Measurements from ENCODE around the gene NR1D1.
A peak's percentile ranks its signal among the peaks of the same experiment; 100 is the strongest.

NR1D1 gene

DNA sequence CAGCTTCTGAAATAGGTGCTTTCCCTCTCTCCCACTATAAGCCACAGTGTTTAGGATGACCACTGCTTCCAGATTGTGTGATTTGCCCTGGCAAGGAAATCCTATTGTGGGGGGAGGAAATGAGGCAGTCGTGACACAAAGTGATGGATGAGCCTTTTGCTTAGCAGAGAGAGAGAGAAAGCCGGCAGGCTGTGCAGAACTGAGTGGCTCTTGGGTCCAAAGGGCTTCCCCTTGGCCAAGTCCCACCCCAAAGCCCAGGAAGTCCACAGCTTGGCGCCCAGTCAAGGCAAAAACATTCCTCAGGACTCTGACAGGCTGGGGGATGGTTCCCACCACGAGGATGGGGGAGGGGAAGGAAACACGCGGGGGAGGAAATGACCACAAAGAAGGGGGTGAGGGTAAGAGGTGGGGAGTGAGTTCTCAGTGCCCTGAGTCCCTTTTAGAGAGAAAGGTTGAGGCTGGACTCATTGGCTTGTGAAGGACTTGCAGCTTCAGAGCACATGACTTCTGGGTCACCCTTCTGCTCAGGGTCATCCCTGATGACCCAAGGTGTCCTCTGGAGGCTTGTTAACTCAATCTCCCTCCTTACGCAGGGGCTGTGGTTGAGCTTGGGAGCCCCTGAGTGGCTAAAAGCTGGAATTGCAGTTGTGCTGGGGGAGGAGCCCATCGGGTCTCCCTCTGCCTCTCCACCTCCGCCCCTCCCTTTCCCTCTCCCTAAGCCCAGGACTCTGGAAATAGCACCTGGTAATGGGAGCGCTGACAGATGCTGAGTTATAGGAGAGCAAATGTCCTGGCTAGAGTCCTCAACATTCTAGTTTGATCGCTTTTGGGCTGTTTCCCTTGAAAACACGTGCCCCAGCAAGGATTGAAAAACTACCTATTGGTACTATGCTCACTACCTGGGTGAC is 11.1 kb upstream of the NR1D1 start:
- DNase-seq = peak; percentile 96

DNA sequence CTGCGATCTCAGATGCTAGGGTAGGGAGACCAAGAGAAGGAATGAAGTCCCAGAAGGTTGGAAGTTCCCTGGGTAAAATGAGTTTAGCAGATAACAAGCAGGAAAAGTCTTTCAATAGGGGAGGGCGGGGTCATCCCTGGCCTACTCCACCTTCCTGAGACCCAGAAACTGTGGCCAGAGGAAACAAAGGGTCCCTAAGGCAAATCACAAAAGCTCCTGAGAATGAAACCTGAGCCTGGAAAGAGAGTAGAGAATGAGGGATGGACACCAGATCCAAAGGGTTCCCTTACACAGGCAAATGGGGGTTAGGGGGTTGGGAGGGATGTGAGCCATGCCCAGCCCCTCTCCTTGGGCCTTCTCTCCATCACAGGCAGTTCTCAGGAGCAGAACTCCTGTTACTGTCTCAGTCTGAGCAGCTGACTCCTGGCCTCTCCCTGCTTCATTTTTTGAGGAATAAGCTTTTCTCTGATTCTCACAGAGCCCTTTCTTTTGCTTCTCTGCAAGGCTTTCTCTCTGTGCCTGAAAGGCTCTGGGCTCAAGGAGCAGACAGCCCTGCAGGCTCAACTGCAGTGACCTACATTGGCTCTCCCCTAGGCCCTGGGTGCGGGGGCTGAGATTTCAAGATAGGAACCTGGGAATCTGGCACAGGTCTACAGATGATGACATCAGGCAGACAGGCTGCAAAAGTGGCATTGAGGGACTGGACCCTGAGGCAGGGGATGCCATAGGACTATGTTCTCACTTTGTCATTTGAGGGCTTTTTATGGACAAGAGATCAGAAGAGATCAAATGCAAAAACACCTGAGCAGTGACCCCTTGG is 9.8 kb upstream of the NR1D1 start:
- no peak for DNase-seq

DNA sequence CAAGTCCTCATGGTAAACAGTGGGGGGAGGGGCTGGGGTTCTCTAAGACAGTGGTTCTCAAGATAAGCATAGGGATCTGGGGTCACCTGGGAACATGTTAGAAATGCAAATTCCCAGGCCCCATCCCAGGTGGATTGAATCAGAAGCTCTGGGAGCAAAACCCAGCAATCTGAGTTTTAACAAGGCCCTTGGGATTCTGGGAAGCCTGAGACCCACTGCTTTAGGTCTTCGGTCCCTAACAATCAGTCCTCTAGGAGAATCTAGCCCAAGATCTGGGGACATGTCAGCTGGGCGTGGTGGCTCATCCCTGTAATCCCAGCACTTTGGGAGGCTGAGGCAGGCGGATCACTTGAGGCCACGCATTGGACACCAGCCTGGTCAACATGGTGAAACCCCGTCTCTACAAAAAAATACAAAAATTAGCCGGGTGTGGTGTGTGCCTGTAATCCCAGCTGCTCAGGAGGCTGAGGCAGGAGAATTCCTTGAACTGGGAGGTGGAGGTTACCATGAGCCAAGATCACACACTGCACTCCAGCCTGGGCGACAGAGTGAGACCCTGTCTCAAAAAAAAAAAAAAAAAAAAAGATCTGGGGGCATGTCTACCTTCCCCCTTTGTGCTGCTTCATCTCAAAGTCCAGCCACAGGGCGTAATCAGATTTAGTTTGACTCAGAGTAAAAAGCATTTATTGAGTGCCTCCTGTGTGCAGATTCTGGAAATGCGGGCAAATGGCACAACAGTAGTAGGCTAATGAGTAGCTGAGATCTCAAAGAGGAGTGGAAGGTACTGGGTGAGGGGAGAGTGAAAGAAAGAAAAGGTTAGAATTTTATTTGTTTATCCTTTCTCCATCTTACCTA is 8.8 kb upstream of the NR1D1 start:
- no peak for DNase-seq

DNA sequence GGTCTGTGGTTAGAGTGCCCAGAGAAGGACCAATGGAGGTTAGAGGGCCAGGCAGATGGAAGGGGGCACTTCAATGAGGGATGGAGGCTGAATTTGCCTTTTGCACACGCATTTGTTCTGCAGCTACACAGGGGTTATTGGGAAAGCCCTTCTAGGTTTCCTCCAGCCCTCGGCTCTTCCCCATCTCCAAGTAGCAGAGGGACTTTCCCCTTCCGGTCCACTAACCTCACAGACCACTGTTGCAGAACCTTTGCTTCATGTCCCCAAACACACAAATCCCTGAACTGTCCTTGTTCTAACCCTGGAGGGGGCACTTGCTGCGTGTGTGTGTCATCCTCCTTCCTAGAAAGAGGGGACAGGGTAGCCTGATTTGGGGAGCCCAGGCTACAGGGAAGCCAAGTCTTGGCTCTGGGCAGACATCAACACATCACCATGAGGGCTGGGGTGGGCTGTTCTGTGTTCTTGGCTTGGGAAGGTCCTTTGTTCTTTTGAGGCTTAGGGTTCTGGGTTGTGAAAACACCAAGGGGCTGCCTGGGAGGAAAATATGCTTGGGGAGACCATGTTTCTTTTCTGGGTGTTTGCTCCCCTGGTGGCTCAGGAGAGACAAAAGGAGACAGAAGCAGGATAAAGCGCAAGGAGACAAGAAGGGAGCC is 7.3 kb upstream of the NR1D1 start:
- DNase-seq = no peak

DNA sequence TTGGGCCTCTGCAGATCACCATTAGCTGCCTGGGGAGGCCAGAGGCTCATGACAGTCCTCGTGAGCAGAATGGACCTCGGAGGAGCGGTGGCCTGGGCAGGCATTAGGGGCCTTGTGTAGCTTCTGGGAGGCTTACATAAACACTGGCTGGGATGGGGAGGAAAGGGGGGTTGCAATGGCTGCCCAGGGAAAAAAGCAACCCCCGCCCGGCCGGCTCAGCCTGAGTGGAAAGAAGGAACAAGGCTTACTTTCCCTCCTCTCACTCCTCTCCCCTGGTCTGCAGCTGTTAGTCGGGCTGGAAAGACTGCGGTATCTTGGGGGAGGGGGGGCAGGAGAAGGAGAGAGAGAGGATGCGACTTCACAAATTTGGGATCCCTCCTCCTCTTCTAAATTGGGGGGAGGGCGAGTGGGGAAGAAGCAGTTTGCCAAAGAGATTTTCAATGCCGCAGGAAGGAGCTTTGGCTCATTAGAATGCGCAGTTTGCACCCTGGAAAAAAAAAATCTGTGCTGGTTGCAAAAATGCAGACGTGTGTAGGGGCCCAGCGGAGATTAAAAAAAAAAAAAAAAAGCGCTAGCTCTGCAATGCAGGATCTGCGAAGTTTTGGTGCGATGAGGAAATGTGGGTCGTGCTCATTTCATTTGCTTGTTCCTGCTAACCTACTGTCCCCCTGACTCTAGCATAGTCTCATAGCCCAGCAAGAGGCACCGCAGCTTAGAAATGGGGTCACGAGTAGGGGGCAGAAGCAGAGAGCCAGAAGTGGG is 6.6 kb upstream of the NR1D1 start:
- no peak for DNase-seq

DNA sequence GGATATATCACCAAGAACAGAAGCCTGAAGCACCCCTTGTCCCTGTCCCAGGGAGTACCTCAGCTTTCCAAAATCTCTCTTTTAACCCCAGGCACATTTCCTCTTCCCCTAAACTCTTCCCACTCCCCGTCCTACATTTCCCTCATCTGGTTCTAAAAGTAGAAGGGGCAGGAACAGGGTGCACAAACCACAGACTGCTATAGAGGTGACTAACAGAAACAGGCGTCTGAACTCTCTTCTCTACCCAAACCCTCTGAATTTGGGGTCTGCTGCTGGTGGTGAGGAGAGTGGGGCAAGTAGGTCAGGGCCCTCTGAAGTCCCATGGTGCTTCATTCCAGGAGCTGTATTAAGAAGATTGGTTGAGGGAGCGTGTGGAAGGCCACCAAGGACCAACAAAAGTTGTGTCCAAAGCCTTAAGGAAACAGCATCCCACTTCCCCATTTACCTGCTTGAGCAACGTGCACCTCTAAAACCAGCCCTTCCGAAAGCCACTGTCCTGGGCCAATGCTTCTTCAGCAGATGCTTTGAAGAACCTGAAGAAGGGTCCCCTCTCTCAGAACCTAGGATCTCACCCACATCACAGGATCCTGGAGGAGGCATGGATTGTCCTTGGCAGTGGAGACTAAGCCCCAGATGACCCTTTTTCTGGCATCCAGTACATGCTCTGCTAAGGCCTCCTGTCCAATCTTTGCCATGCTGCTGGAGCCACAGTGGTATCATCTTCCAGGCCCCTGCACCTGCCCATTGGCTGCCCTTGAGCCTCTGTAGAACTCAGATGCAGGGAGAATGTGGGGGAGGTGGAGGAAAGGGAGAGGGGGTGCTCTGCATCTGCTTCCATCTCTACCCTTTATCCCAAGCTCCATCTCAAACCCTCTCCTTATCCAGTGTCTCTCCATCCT is 5.7 kb upstream of the NR1D1 start:
- DNase-seq = no peak

DNA sequence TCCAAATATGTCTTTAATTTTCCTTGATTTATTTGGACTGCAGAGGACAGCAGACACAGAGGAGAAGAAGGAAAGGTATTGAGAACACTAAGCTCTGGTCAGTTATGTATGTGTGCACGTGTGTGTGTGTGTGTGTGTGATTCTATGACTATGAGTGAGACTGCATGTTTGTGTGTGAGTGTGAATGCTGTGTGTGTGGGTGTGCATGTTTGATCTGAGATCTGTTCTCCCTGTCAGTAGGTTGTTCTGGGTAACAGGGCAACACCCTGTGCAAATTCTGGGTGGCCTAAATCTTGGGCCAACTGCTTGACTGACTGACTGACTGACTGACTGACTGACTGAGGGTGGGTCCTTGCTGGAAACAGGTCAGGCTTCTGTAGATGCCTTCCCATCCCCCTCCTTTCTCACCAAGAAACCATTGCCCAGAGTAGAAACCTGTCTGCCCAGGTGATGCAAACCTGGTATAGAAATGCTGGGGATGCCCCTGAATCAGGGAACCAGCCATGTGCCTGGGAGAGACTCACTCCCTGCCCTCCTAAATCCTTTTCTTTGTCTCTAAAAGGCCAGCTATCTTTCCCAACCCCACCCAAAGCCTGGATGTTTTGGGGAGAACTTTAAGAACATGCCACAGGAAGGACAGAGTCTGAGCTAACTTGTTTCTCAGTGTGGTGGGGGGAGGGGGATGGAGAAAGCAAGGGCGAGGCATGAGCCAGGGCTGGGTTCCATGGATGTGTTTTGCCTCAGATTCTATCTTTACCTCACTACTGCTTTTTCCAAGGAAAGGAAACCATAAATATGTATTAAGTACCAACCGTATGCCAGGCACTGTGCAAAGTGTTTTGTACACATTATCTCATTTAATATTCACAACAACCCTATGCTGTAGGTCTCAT is 4.5 kb upstream of the NR1D1 start:
- DNase-seq = no peak

DNA sequence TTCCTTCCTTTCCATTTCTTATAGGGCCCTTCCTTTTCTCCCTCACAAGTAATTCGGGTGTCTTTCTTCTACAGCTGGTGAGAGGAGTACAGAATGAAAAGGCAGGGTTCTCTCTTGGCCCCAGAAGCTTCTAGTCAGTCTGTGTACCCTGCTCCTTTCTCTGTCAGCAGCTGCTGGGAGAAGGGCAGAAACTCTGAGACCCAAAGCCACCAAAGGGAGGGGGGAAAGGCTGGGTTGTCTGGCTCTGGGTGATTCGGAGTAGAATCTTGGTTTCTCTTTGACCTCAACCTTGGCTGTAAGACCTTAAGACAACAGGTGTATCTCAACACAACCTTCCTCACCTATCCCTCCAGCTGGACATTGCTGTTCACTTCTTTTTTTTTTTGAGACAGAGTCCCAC is 3.3 kb upstream of the NR1D1 start:
- no peak for DNase-seq

DNA sequence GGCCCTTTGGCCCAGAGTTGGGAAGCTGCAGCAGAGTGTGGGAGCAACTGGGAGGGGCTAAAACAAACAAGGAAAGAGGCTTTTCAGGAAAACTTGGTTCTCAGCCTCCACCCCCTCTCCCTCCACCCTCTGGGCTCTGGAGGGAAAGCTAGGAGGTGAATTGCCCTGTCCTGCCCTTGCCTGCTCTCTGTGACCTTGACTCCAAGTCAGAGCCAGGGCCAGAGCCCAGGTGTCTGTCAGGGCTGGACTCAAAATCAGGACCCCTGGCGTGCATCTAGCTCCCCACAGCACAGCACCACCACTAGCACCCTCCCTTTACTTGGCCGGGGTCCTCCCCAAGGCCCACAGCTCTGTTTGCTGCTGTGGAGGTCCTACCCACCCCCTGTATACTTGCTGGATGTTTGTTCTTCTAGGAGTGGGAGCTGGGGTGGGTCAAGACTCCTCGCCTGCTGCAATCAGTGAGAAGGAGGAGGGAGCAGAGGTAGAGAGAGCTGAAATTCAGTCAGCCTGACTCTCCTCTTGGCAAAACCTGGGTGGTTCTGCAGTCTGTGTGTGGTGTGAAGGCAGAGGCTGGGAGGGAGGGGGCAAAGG is 2.8 kb upstream of the NR1D1 start:
- no peak for DNase-seq

DNA sequence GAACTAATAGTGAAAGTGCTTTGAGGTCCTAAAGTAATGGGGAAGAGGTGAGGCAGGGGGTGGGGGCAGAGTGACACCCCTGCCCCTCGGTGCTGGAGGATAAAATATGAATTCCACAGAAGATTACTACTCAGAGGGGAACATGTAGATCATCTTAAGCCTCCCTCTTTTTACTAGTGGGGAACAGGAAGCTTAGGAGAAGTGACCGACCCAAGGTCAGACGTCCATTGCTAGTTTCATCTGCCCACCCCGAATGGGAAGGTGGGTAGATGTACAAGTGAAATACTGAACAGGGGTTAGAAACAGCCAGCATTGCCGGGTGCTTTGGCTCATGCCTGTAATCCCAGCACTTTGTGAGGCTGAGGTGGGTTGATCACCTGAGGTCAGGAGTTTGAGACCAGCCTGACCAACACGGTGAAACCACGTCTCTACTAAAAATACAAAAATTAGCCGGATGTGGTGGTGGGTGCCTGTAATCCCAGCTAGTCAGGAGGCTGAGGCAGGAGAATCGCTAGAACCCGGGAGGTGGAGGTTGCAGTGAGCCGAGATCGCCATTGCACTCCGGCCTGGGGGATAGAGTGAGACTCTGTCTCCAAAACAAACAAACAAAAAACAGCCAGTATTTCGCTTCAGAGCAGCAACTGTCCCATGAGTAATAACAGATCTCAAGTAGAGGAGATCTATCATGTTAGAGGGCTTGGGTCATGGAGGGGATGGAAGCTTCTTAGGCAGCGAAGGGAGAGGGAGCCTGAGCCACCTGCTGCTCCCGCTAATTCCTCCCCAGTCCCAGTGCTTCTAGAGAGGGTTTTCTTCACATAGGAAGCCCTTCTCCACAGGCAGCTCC is 1.2 kb upstream of the NR1D1 start:
- DNase-seq = no peak

DNA sequence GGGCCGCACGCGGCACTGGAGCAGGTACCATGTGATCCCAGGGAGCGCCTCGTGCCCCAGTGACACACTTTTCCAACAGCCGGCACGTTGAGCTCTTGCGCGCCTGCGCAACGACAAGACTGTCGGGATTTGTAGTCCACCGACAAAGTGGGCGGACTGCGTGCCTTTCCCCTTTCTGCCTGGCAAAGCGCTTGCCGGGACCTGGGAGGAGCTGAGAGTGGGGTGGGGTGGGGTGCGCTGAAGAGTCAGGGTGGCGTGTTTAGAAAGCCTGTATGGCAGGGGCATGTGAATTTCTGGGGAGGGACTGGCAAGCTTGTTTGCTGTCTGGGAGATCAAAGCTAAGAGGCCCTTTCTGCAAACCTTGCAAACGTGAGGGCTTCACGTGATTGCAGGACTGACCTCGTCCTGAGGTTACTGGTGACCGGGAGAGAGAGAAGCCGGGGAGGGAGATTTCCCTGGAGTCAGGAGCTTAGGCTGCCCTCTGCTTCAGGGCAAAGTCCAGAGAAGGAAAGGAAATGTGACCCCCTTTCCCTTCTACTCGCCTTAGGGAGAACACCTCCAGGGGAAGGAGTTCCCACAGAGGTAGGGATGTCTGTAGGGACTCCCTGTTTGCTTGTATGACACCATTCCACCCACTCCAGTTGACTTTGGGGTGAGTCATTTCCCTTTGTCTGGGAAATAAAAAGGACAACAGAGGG is 429 bp upstream of the NR1D1 start:
- DNase-seq = peak; percentile 96 to 99

DNA sequence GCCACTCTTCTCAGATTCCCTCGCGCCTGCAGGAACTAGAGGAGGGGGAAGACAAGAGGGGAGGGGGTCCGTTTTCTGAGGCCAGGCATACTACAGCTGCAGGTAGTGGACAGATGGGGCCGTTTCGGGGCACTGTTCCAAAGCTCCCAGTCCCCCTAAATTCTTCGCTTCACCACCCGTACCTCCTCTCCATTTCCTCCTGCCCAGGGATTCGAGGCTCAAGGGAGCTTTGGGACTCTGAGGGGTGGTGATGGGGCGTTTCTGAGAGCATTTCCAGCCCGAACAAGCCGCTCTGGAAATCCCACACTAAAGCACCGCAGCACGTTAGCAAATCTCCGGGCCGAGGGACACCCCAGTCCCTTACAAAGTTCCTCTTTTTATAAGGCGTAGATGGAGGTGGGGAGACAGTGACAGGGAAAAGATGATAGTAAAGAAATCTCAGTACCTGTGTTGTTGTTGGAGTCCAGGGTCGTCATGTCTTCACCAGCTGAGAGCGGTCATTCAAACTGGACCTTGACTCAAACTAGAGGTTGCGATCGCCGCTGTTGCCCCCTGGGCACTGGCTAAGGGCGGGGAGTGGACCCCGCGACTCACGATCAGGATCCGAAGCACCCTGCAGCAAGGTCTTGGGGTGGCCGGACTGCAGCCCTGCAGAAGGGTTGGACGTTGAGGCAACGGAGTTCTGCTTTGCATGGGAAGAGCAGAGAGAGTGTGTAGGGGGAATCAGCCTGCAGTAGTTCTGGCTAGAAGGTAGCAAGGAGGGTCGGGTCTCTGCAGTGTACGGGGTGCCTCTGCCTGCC is 570 bp downstream of the NR1D1 start:
- DNase-seq = peak in 1 of 2 experiments; percentile 32

DNA sequence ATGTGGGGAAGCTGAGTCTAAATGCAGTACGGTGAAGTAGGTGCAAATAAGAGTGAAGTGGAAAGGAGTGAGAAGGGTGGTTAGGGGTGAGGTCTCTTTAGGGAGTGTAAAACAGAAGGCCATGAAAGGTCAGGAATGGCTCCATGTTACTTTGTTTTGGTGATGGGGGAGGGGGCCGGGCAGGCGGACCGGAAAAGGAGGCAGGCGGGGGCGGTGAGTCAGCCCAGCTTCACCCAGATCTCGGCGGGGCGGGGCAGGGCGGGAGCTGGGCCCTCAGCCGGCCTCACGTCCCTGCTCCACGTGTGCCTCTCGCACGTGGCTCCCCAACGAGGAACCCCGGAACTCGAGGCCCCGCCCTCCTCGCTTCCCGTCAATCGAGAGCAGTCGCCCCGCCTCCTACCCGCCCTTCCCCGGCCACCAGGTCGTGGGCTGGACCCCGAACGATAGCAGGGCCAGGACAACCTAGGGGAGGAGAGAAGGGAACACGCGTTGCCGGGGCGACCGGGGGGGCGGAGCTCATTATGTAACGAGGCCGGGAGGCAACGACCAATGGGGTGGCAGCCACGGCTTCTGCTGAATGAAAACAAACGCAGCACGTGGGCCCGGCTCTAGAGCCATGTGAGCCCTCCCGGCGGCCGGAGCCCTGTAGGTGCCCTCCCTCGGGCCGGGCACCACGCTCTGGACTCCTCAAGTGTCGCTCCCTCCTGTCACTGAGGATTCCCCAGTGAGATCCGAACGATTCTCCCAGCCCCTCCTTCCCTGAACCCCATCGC is 1.4 kb downstream of the NR1D1 start:
- DNase-seq = peak; percentile 78 to 86

DNA sequence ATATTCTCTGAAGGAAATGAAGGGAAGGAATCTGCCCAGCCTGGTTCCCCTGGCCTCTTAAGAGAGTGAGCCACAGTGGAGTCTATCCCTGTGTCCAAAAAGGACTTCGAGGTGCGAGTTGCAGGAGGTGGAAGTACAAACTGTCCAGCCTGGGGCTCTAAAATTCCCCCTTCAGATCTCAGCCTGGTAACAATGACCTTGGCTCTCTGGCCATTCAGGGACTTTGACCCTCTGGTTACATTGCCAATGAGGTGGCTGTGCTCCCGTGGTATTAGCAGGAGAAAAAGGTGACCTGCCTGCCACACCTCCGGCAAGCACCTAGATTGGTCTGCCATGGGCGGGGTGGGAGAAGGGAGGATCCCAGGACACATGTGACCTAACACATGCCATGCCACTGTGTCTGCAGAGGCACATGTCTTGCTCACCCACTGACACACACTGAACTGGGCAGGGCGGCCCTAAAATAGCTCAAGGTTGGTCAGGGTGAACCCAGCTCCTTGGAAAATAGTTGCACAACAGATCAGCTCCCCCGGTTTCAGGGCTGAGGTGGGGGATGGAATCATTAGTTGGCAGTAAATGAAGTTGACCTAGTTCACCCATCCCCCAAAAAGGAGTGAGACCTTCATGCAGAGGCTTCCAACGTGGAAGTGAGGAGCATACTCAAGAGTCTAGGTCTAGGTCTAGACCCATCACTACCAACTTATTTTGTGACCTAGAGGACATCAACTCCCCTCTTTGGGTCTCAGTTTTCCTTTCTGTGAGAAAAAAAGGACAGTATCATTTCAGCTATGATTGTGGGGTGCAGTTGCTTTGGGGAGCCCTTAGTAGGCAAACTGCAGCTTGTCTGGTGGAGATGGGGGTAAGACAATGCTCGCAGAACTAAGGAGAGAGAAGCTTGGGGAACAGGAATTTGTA is 2.2 kb downstream of the NR1D1 start:
- no peak for DNase-seq

DNA sequence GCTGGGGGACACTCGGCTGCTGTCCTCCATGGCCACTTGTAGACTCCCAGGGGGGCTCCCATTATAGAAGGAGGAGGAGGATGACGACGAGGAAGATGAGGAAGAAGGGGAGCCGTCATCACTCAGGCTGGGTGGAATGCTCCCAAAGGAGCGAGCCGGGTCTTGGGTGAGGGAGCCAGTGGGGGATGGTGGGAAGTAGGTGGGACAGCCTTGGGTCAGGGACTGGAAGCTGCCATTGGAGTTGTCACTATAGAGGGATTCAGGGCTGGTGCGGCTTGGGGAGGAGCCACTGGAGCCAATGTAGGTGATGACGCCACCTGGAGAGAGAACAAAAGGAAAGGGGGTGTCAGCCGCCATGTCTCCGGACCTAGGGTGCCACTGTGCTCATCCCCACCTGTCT is 3.3 kb downstream of the NR1D1 start:
- DNase-seq = no peak
